Thoracic aorta (tissue), 2 donors: ENCODE measurements around the gene BLNK. TPM values are rescaled to one million over a fixed set of nuclear protein-coding genes. Genes with fewer than 3 reads are reported as not detected.
A peak's percentile ranks its signal among the peaks of the same experiment; 100 is the strongest.

Experiments
- ATAC-seq: fragments of 150-250 bp; one replicate; pipeline ENCODE4 v1.8.0; 2017; ENCODE audit warnings: low read depth; ENCODE audit not compliant: insufficient number of reproducible peaks, low FRiP score
- DNase-seq: peaks from one replicate; pipeline ENCODE4 v3.0.0-alpha.2; 2020; ENCODE audit warnings: low spot score
- H3K27ac ChIP-seq, 2 donors: fragments of 200-600 bp; sonication (generic); 1 replicate in 1 of 2; 2 replicates in 1 of 2; pipeline ENCODE4 v1.5.1; 2016; ENCODE audit warnings: mild to moderate bottlenecking in 2 of 2, moderate library complexity in 2 of 2
- H3K27me3 ChIP-seq: fragments of 200-600 bp; sonication (generic); replicated peaks from 2 replicates; pipeline ENCODE4 v1.6.0; 2016; ENCODE audit warnings: mild to moderate bottlenecking; ENCODE audit not compliant: insufficient read depth
- H3K36me3 ChIP-seq: fragments of 200-600 bp; sonication (generic); one replicate; pipeline ENCODE4 v1.5.1; 2016
- H3K4me1 ChIP-seq, 2 donors: fragments of 200-600 bp; sonication (generic); 1 replicate in 1 of 2; 2 replicates in 1 of 2; pipeline versions ENCODE4 v1.5.1 to v1.6.0; 2016; ENCODE audit warnings: low read depth in 2 of 2, mild to moderate bottlenecking in 1 of 2; ENCODE audit not compliant: control insufficient read depth in 1 of 2
- H3K4me3 ChIP-seq: fragments of 200-600 bp; sonication (generic); 2 replicates; pipeline ENCODE4 v1.5.1; 2016; ENCODE audit warnings: mild to moderate bottlenecking
- H3K9me3 ChIP-seq: fragments of 200-600 bp; sonication (generic); 2 replicates; pipeline ENCODE4 v1.5.1; 2016
- total RNA-seq, 2 donors: library from RNA; depleted of rRNA; stranded (reverse); fragments of >200 nt; gene quantifications; one replicate each; pipeline versions ENCODE4 v1.1.0 to v1.2.3, GENCODE V29; 2016
- TF ChIP-seq, protein P1 (sequence below): fragments of 200-600 bp; sonication (generic); IDR thresholded peaks from one replicate; pipeline ENCODE4 v1.5.1; 2019; ENCODE audit warnings: antibody characterized with exemption

Gene BLNK
- total RNA-seq, 2 donors from 2014 or later: 1.3 to 6.9 TPM

DNA sequence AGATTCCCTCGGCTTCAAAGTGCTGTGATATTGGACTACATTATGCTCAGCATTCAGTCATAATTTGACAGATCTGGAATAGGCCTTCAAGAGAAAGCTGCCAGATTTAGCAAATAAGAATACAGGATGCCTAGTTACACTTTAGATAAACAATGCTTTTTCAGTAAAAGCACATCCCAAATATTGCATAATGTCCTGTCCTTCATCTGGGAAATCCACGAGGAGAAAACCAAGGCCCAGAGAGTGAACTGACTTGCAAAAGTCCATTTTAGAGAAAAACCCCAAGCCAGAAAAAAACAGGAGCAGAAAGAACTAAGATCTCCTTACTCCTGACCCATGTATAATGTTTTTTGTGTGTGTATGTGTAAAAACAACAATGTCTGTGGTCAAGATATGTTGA lies 12.0 kb upstream of the BLNK start:
- ATAC-seq: no peak
- Histone ChIP-seq H3K4me3 (no peak overlapping the region), H3K27ac (no peak overlapping the region)

DNA sequence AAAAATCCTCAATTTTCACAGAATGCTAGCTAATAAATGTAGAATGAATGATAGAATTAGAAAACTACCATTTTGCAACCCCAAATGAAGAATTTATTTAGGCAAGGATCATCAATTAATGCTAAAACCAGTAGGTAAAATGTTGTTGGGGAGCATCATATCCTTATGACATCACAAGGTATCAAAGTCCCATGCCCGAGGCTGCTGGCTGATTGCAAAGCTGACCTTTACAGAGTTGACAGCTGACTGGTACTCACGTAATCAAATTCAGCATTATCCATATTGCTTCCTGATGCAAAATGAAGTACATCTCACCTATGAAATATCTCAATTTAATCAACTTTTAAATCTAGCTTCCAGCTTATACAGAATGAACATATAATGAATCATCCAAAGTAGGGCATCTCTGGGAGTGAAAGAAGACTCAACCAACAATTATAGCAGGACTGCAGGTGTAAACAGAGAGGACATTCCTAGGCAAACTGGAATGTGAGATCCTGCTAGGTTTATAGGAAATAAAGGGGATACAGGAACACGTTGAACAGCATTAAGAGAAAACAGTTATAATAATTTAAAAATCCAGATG lies 10.2 kb upstream of the BLNK start:
- TF ChIP-seq, protein P1, sequence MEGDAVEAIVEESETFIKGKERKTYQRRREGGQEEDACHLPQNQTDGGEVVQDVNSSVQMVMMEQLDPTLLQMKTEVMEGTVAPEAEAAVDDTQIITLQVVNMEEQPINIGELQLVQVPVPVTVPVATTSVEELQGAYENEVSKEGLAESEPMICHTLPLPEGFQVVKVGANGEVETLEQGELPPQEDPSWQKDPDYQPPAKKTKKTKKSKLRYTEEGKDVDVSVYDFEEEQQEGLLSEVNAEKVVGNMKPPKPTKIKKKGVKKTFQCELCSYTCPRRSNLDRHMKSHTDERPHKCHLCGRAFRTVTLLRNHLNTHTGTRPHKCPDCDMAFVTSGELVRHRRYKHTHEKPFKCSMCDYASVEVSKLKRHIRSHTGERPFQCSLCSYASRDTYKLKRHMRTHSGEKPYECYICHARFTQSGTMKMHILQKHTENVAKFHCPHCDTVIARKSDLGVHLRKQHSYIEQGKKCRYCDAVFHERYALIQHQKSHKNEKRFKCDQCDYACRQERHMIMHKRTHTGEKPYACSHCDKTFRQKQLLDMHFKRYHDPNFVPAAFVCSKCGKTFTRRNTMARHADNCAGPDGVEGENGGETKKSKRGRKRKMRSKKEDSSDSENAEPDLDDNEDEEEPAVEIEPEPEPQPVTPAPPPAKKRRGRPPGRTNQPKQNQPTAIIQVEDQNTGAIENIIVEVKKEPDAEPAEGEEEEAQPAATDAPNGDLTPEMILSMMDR: no peak

More for the DNA sequence above, 12.0 kb upstream of the BLNK start:
- DNase-seq: no peak
- no peaks in the 10 kb centered on the region for H3K9me3 ChIP-seq
- no peaks in the 10 kb centered on the region for H3K36me3 ChIP-seq
- no peaks in the 10 kb centered on the region for H3K27me3 ChIP-seq
- H3K4me1 ChIP-seq: peaks cover 9 to 24% of the 10 kb centered on the region in 2 donors
- TF ChIP-seq, protein P1: no peak

DNA sequence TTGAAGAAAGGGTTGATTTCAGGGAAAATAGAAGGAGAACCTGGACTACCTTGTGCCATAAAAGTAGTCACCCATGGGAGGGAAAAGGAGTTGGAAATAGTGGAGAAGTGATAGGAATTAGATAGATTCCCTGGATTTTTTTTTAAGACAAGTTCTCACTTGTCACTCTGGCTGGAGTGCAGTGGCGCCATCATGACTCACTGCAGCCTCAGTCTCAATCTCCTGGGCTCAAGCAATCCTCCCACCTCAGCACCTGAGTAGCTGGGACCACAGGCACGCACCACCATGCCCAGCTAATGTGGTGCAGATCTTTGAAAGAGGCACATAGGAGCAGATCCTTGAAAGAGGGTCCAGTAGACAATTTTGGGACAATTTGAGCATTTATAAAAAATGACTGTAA lies 9.5 kb upstream of the BLNK start:
- no peak overlapping the region for H3K4me3 ChIP-seq
- DNase-seq (no peak), ATAC-seq (no peak)
- no peak overlapping the region for H3K27ac ChIP-seq
- peaks cover 4 to 13% of the 10 kb centered on the region in 2 donors for H3K4me1 ChIP-seq
- no peaks in the 10 kb centered on the region for H3K36me3 ChIP-seq
- H3K9me3 ChIP-seq: no peaks in the 10 kb centered on the region
- TF ChIP-seq, protein P1: no peak
- no peaks in the 10 kb centered on the region for H3K27me3 ChIP-seq

More for the DNA sequence above, 10.2 kb upstream of the BLNK start:
- Histone ChIP-seq H3K9me3 (no peaks in the 10 kb centered on the region), H3K36me3 (no peaks in the 10 kb centered on the region), H3K4me1 (peaks cover 4 to 7% of the 10 kb centered on the region in 2 donors), H3K27me3 (no peaks in the 10 kb centered on the region), H3K27ac (no peak overlapping the region), H3K4me3 (no peak overlapping the region)
- ATAC-seq (no peak), DNase-seq (no peak)

DNA sequence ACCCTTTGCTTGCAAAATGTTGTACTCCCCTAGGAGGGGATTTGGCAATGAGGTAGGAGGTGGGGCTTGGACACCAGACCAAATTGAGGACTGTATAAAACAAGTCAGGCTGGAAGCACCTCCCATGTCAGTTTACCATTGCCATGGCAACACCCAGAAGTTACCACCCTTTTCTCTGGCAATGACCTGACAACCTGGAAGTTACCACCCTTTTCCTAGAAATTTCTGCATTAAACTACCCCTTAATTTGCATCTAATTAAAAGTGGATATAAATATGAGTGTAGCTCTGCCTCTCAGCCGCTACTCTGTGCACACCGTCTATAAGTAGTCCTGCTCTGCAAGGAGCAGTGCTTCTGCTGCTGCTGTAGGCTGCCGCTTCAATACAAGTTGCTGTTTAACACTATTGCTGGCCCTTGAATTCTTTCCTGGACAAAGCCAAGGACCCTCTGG lies 7.8 kb upstream of the BLNK start:
- no peak overlapping the region for H3K27ac ChIP-seq
- H3K36me3 ChIP-seq: no peaks in the 10 kb centered on the region
- H3K4me3 ChIP-seq: no peak overlapping the region
- no peak for DNase-seq
- H3K9me3 ChIP-seq: no peaks in the 10 kb centered on the region
- no peak for ATAC-seq
- TF ChIP-seq, protein P1: no peak
- H3K4me1 ChIP-seq: peaks cover 0 to 13% of the 10 kb centered on the region in 2 donors
- H3K27me3 ChIP-seq: no peaks in the 10 kb centered on the region

DNA sequence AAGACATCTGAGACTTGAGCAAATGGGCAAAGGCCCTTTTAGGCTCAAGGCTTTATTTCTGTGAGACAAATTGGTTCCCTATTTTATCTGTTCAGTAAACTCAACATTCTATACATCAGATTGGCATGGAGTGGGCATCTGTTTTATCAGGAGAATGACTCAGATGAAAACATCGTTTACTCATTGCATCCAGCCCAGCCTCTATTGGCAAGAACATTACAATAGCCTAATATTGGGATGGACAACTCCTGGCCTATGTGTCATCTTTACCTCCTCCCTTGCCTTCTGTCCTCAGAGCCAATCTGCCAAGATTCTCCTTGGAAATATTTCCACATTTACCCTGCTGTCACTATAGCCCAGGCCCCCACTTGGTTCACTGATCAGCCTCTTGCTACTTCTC lies 5.5 kb upstream of the BLNK start:
- H3K27ac ChIP-seq: peak overlapping the region in 1 of 2 donors; percentile 59
- no peaks in the 10 kb centered on the region for H3K27me3 ChIP-seq
- H3K4me1 ChIP-seq: peaks cover 4 to 18% of the 10 kb centered on the region in 2 donors
- H3K36me3 ChIP-seq: no peaks in the 10 kb centered on the region
- no peak overlapping the region for H3K4me3 ChIP-seq
- ATAC-seq (no peak), DNase-seq (no peak)
- TF ChIP-seq, protein P1: no peak
- H3K9me3 ChIP-seq: no peaks in the 10 kb centered on the region
